GM21723 (cell line): Measurements from ENCODE around the gene NF2.

Experiments
- ATAC-seq: cut with Tn5 transposase; IDR thresholded peaks from one replicate; pipeline ENCODE4 v1.9.1; 2021; ENCODE audit warnings: mild to moderate bottlenecking, moderate library complexity; ENCODE audit not compliant: unreplicated experiment

The NF2 gene

GRCh38 chr22:29660021-29660420, 56.6 kb downstream of the NF2 start:
- no peak for ATAC-seq

- no peak for ATAC-seq
Measured at GRCh38 chr22:29661336-29661735, 57.9 kb downstream of the NF2 start.

- ATAC-seq = no peak
Measured at GRCh38 chr22:29663180-29663821, 59.9 kb downstream of the NF2 start.

GRCh38 chr22:29665486-29665885, 62.1 kb downstream of the NF2 start:
- ATAC-seq = no peak

- no peak for ATAC-seq
Measured at GRCh38 chr22:29668673-29669072, 65.2 kb downstream of the NF2 start.

- no peak for ATAC-seq
Measured at GRCh38 chr22:29670626-29671025, 67.2 kb downstream of the NF2 start.

GRCh38 chr22:29673361-29674066, 70.1 kb downstream of the NF2 start:
- ATAC-seq = no peak

GRCh38 chr22:29674121-29674520, 70.7 kb downstream of the NF2 start:
- ATAC-seq = no peak

- ATAC-seq = no peak
Measured at GRCh38 chr22:29679316-29679715, 75.9 kb downstream of the NF2 start.

GRCh38 chr22:29683536-29683935, 80.1 kb downstream of the NF2 start:
- ATAC-seq = no peak

GRCh38 chr22:29684244-29684643, 80.8 kb downstream of the NF2 start:
- ATAC-seq = no peak

- ATAC-seq = no peak
Measured at GRCh38 chr22:29689206-29689879, 85.9 kb downstream of the NF2 start.

- no peak for ATAC-seq
Measured at GRCh38 chr22:29689880-29690213, 86.4 kb downstream of the NF2 start.

GRCh38 chr22:29690476-29690875, 87.0 kb downstream of the NF2 start:
- ATAC-seq = no peak

- no peak for ATAC-seq
Measured at GRCh38 chr22:29691636-29692326, 88.3 kb downstream of the NF2 start.

GRCh38 chr22:29692327-29692640, 88.9 kb downstream of the NF2 start:
- ATAC-seq = no peak

- ATAC-seq = no peak
Measured at GRCh38 chr22:29693161-29693560, 89.7 kb downstream of the NF2 start.

GRCh38 chr22:29693671-29694070, 90.2 kb downstream of the NF2 start:
- ATAC-seq = no peak

- no peak for ATAC-seq
Measured at GRCh38 chr22:29695129-29695926, 91.9 kb downstream of the NF2 start.

GRCh38 chr22:29697853-29698598, 94.6 kb downstream of the NF2 start:
- ATAC-seq = no peak
